Fibroblast of skin of left biceps (primary cell): Measurements from ENCODE around the gene KRT74.

ENCODE experiments used
- DNase-seq, 2 experiments: peaks; one replicate each; pipeline ENCODE4 v3.0.0-alpha.2; 2013; ENCODE audit warnings: low read depth in 2 of 2

Gene KRT74

GRCh38 chr12:52573743-52574142 lies at the start of gene KRT74:
Gene KRT74, minus strand, starts transcription at chr12:52573843. Its CDS starts 66 bp downstream, at chr12:52573777.
- no peak for DNase-seq

- no peak for DNase-seq
Measured at GRCh38 chr12:52622349-52622748, 48.7 kb upstream of the KRT74 start.

GRCh38 chr12:52618866-52619265 lies 45.2 kb upstream of the KRT74 start:
- DNase-seq: no peak

GRCh38 chr12:52618216-52618615 lies 44.6 kb upstream of the KRT74 start, which contains the start of gene KRT73:
Gene KRT73, minus strand, starts transcription at chr12:52618559. Its CDS starts 35 bp downstream, at chr12:52618524.
- DNase-seq: no peak

- DNase-seq: no peak
Measured at GRCh38 chr12:52617403-52617785, 43.8 kb upstream of the KRT74 start.

- DNase-seq: no peak
Measured at GRCh38 chr12:52616680-52617402, 43.2 kb upstream of the KRT74 start.

GRCh38 chr12:52615912-52616311 lies 42.3 kb upstream of the KRT74 start:
- DNase-seq: no peak

GRCh38 chr12:52615208-52615868 lies 41.7 kb upstream of the KRT74 start:
- no peak for DNase-seq

GRCh38 chr12:52614381-52615207 lies 41.0 kb upstream of the KRT74 start:
- no peak for DNase-seq

- DNase-seq: no peak
Measured at GRCh38 chr12:52613384-52614030, 39.9 kb upstream of the KRT74 start.

- no peak for DNase-seq
Measured at GRCh38 chr12:52612431-52613383, 39.1 kb upstream of the KRT74 start.

- DNase-seq: no peak
Measured at GRCh38 chr12:52611080-52611468, 37.4 kb upstream of the KRT74 start.

GRCh38 chr12:52608826-52609630 lies 35.4 kb upstream of the KRT74 start:
- no peak for DNase-seq

- no peak for DNase-seq
Measured at GRCh38 chr12:52608161-52608560, 34.5 kb upstream of the KRT74 start.

GRCh38 chr12:52607314-52607713 lies 33.7 kb upstream of the KRT74 start:
- no peak for DNase-seq

GRCh38 chr12:52606581-52607218 lies 33.1 kb upstream of the KRT74 start:
- no peak for DNase-seq

GRCh38 chr12:52606096-52606495 lies 32.5 kb upstream of the KRT74 start:
- DNase-seq: no peak

GRCh38 chr12:52605542-52605941 lies 31.9 kb upstream of the KRT74 start:
- no peak for DNase-seq

- no peak for DNase-seq
Measured at GRCh38 chr12:52604859-52605258, 31.2 kb upstream of the KRT74 start.
